SU-DHL-6 (cell line): ENCODE measurements around the gene ECHDC1.

Source experiments
- EZH2phosphoT487 ChIP-seq: fragments of 200-600 bp; sonication (generic), shearing (Covaris generic); conservative IDR thresholded peaks from 2 replicates; pipeline ENCODE4 v1.6.1; 2018; ENCODE audit warnings: mild to moderate bottlenecking, antibody characterized with exemption, low read length, moderate library complexity, mixed read lengths
- TF ChIP-seq, protein P1 (sequence below): fragments of 200-600 bp; sonication (generic); IDR thresholded peaks from one replicate; pipeline ENCODE4 v1.5.1; 2017; ENCODE audit warnings: antibody characterized with exemption, mild to moderate bottlenecking, low read length, moderate library complexity; ENCODE audit not compliant: insufficient read depth, poor library complexity, severe bottlenecking

GRCh38 chr6:127290391-127291265, 52.8 kb downstream of the ECHDC1 start:
- TF ChIP-seq, protein P1, sequence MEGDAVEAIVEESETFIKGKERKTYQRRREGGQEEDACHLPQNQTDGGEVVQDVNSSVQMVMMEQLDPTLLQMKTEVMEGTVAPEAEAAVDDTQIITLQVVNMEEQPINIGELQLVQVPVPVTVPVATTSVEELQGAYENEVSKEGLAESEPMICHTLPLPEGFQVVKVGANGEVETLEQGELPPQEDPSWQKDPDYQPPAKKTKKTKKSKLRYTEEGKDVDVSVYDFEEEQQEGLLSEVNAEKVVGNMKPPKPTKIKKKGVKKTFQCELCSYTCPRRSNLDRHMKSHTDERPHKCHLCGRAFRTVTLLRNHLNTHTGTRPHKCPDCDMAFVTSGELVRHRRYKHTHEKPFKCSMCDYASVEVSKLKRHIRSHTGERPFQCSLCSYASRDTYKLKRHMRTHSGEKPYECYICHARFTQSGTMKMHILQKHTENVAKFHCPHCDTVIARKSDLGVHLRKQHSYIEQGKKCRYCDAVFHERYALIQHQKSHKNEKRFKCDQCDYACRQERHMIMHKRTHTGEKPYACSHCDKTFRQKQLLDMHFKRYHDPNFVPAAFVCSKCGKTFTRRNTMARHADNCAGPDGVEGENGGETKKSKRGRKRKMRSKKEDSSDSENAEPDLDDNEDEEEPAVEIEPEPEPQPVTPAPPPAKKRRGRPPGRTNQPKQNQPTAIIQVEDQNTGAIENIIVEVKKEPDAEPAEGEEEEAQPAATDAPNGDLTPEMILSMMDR = no peak
- no peak for TF ChIP-seq EZH2phosphoT487
